ENCODE results near the gene NR3C1.

Gene NR3C1

DNA sequence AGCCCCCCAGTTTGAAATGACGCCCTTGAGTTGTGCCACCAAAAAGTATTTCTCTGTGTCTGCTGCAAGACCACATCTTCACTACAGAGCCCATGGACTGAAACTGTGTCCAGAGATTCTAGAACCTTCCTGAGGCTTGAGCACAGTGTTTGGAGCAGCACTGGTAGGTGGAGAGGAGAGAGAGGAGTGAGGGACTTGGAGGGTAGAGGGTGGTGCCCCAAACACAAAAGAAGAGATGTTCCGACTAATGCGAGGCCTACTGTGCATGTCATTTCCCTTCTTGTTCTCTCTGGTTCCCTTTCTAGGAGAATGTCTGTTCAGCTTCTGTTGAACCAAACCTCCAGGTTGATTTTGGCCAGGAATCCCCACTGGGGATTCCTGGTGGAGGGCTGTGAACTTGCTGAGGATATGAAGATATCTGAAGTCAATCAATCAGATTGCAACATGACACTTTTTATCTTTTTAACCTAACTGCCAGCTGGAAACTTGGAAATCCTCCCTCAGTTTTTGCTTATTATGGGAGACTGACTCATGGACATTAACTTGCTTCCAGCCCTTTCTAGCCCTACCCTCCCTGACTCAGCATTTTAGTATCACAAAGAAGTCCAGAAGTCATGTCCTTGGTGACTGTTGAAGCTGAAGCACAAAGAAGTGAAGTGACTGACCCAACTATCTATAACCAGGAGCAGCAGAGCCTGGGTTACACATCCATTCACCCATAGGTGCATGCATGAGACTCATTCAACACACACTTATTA is 154.5 kb downstream of the NR3C1 start:
- DNase-seq (ENCODE audit: insufficient read length, low spot score), result no peak
- no peak for FAIRE-seq

DNA sequence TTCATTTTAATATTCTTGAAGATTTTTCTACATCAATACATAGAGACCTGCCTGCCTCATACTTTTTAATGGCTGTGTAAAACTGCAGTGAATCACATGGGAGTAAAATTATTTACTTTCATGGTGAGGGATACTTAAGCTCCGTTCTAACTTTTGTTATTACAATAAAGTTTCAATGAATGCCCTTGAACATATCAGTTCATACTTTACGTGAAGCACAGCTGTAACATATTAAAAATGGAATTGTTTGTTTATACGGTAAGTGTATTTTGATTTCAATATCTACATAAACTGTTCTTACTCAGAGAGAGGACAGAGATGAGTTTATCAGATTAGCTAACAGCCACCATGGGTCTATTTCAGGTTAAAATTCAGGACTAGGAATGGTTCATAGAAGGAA is 155.1 kb downstream of the NR3C1 start:
- TF ChIP-seq, protein P1, sequence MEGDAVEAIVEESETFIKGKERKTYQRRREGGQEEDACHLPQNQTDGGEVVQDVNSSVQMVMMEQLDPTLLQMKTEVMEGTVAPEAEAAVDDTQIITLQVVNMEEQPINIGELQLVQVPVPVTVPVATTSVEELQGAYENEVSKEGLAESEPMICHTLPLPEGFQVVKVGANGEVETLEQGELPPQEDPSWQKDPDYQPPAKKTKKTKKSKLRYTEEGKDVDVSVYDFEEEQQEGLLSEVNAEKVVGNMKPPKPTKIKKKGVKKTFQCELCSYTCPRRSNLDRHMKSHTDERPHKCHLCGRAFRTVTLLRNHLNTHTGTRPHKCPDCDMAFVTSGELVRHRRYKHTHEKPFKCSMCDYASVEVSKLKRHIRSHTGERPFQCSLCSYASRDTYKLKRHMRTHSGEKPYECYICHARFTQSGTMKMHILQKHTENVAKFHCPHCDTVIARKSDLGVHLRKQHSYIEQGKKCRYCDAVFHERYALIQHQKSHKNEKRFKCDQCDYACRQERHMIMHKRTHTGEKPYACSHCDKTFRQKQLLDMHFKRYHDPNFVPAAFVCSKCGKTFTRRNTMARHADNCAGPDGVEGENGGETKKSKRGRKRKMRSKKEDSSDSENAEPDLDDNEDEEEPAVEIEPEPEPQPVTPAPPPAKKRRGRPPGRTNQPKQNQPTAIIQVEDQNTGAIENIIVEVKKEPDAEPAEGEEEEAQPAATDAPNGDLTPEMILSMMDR (IDR thresholded peaks at IDR 0.05; ENCODE audit: insufficient read depth, missing control alignments), result no peak
- FAIRE-seq, result no peak
- DNase-seq (ENCODE audit: insufficient read length, low spot score), result no peak

More for the DNA sequence above, 154.5 kb downstream of the NR3C1 start:
- TF ChIP-seq, protein P1 (IDR thresholded peaks at IDR 0.05; ENCODE audit: insufficient read depth, missing control alignments), result no peak

DNA sequence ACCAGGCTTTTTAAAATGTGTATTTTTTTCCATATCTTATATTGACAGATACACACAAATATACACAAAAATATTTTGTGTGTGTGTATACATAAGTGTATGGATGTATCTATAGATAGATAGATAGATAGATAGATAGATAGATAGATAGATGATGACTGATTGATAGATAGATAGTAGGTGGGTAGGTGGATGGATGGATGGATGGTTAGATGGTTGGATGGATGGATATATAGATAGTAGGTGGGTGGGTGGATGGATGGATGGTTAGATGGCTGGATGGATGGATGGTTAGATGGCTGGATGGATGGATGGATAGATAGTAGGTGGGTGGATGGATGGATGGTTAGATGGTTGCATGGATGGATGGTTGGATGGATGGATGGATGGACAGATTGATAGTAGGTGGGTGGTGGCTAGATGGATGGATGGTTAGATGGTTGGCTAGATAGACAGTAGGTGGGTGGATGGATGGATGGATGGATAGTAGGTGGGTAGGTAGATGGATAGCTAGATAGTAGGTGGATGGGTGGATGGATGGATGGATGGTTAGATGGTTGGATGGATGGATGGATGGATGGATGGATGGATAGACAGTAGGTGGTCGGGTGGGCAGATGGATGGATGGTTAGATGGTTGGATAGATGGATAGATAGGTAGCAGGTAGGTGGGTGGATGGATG is 156.2 kb downstream of the NR3C1 start:
- no peak for DNase-seq (ENCODE audit: insufficient read length, low spot score)
- FAIRE-seq, result no peak
- TF ChIP-seq, protein P1 (IDR thresholded peaks at IDR 0.05; ENCODE audit: insufficient read depth, missing control alignments), result no peak

DNA sequence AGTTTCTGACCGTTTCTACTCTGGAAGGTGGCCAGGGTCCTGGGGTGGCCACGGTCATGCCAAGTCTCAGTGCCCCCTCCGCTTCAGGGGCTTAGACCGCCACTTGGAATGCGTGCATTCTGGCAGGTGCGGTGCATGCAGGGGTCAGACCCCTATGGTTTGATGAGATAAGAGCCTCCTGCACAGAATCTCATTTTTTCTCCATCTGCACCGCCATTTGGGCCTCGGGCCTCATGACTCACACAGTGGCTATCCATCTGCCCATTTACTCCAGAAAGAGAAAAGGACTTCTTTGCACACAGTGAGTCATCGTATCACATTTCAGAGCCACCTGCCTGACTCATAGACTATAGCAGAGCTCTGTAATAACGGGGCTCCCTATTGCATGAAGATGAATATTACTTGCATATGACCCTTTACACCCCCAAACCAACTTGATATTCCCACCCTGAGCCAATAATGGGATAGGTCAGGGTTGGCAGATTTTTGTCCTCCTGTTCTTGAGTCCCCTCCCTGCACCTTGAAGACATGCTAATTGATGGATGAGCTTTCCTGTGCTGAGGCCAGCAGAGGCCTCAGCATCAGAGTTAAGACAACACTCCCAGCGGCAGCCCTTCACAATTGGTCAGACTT is 157.4 kb downstream of the NR3C1 start:
- TF ChIP-seq, protein P1 (IDR thresholded peaks at IDR 0.05; ENCODE audit: insufficient read depth, missing control alignments), result no peak
- no peak for FAIRE-seq
- DNase-seq (ENCODE audit: insufficient read length, low spot score), result no peak

DNA sequence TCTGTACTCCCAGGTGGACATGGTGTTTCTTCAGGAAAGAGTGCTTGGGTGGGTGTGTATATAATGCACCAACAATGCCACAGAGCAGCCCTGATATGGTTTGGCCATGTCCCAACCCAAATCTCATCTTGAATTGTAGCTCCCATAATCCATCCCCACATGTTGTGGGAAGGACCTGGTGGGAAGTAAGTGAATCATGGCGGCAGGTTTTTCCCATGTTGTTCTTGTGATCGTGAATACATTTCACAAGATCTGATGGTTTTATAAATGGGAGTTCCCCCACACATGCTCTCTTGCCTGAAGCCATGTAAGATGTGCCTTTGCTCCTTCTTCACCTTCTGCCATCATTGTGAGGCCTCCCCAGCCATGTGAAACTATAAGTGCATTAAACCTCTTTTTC is 158.5 kb downstream of the NR3C1 start:
- TF ChIP-seq, protein P1 (IDR thresholded peaks at IDR 0.05; ENCODE audit: insufficient read depth, missing control alignments), result no peak
- FAIRE-seq (no peak), DNase-seq (ENCODE audit: insufficient read length, low spot score) (no peak)

DNA sequence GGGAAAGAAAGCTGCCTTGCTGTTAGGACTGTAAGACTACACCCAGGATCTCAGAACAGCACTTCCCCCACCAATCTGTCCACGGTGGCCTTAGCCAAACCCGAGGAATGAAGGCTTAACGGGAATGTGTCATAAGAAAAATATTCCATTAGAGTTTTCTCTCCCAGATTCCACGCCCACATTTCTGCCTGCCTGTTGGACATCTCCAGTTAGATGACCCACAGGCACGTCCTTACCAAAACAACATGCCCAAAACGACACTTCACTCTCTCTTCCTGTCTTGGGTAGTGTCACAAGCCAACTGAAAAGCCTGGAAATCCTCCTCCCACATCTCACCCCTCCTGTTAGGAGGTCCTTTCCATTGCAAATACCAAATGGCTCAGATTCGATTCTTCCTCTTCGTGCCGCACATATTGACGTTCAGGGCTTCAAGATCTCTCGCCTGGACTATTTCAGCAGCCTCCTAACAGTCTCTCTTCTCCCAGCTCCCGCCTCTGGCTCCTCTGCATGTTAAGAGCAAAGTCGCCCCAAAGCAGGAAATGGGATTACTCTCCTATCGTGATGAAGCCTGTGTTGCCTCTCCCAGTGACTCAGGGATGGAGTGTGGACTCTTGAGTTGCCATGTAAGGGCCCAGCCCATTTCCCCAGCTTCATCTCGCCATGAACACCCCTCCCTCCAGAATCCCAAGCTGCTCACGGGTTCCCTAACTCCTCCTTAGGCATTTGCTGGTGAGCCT is 159.3 kb downstream of the NR3C1 start:
- FAIRE-seq, result no peak
- DNase-seq (ENCODE audit: insufficient read length, low spot score), result no peak

More for the DNA sequence above, 159.3 kb downstream of the NR3C1 start:
- TF ChIP-seq, protein P1 (IDR thresholded peaks at IDR 0.05; ENCODE audit: insufficient read depth, missing control alignments), result no peak

Data from D721Med (cell line).